K562 (cell line): ENCODE data around the gene SERINC3. TPM values are rescaled to one million over a fixed set of nuclear protein-coding genes. Genes with fewer than 3 reads are reported as not detected.

Experiments
- ATAC-seq: fragments of 200-7000 bp; cut with Tn5 transposase; 3 replicates; pipeline ENCODE4 v1.9.1; 2020; ENCODE audit warnings: moderate library complexity
- BruUV-seq: library from RNA; stranded (reverse); fragments of 400-500 nt; replicated peaks from 2 replicates; lab custom pipeline; 2021; lab: Mats Ljungman, UMichigan
- CTCF ChIA-PET: fragments of 300-600 bp; formaldehyde crosslinking; extraction: SDS; loops from one replicate; lab custom pipeline; 2021; ENCODE audit warnings: low intra/inter-chr PET ratio; lab: Yijun Ruan, JAX
- POLR2A ChIA-PET: fragments of 300-600, 350-650 bp; sonication (Branson Sonifier 250); formaldehyde crosslinking; extraction: SDS; loops from one replicate; lab custom pipeline; 2021; ENCODE audit warnings: antibody characterized with exemption, inconsistent platforms; lab: Yijun Ruan, JAX
- DNase-seq, 4 experiments: peaks; one replicate each; pipeline versions ENCODE4 v3.0.0 to v3.0.0-alpha.2; 2011 to 2018; ENCODE audit warnings: low spot score in 3 of 4, mixed read lengths in 3 of 4; ENCODE audit errors: extremely low read depth in 1 of 4
- FAIRE-seq: peaks from 2 replicates; lab custom pipeline; 2011; peaks lifted over from hg19 to GRCh38; lab: Jason Lieb, UNC
- H2AFZ ChIP-seq: 2 replicates; pipeline ENCODE4 v1.6.0; 2011; ENCODE audit warnings: low read depth, low read length, control low read depth, inconsistent platforms
- H3K27ac ChIP-seq: fragments of 200-600 bp; 3 replicates; pipeline ENCODE4 v1.8.0; 2011; ENCODE audit warnings: low read depth, mild to moderate bottlenecking, control low read depth, inconsistent platforms, low read length, moderate library complexity, mixed read lengths; ENCODE audit errors: extremely low read depth
- H3K27me3 ChIP-seq, 2 experiments: fragments of 300-600 bp in 1 of 2; 2 replicates in 1 of 2; 3 replicates in 1 of 2; pipeline versions ENCODE4 v1.6.0 to v1.8.0; 2011; ENCODE audit warnings: inconsistent platforms in 2 of 2, low read length in 2 of 2, mild to moderate bottlenecking in 1 of 2, mixed read lengths in 1 of 2, moderate library complexity in 1 of 2; ENCODE audit not compliant: control insufficient read depth in 2 of 2, insufficient read depth in 2 of 2
- H3K36me3 ChIP-seq: fragments of 300-600 bp; 3 replicates; pipeline ENCODE4 v1.8.0; 2011; ENCODE audit warnings: mild to moderate bottlenecking, low read length, inconsistent platforms; ENCODE audit not compliant: control insufficient read depth, insufficient read depth
- H3K4me1 ChIP-seq, 2 experiments: fragments of 200-600 bp in 1 of 2; replicated peaks in 1 of 2; 2 replicates in 1 of 2; 3 replicates in 1 of 2; pipeline versions ENCODE4 v1.5.1 to v1.8.0; 2011; ENCODE audit warnings: inconsistent platforms in 2 of 2, low read length in 2 of 2, mild to moderate bottlenecking in 1 of 2, mixed read lengths in 1 of 2, moderate library complexity in 1 of 2; ENCODE audit not compliant: control insufficient read depth in 2 of 2, insufficient read depth in 2 of 2
- H3K4me2 ChIP-seq: 2 replicates; pipeline ENCODE4 v1.6.1; 2011; ENCODE audit warnings: low read length, control low read depth, inconsistent platforms, mixed read lengths; ENCODE audit not compliant: insufficient read depth
- H3K4me3 ChIP-seq: fragments of 200-600 bp; sonication (generic), shearing (Covaris generic); 2 replicates; pipeline ENCODE4 v1.5.1; 2016; ENCODE audit warnings: control low read depth, inconsistent platforms
- H3K79me2 ChIP-seq: fragments of 200-600 bp; 3 replicates; pipeline ENCODE4 v1.8.0; 2011; ENCODE audit warnings: low read length, inconsistent platforms; ENCODE audit not compliant: control insufficient read depth, insufficient read depth
- H3K9ac ChIP-seq, 2 experiments: 2 replicates each; pipeline versions ENCODE4 v1.6.0 to v1.6.1; 2011; ENCODE audit warnings: low read depth in 2 of 2, low read length in 2 of 2, control low read depth in 1 of 2, inconsistent platforms in 1 of 2, mild to moderate bottlenecking in 1 of 2, mixed read lengths in 1 of 2; ENCODE audit not compliant: insufficient read depth in 1 of 2
- H3K9me1 ChIP-seq: one replicate; pipeline ENCODE4 v1.6.0; 2011; ENCODE audit warnings: inconsistent platforms, mild to moderate bottlenecking, low read length, moderate library complexity; ENCODE audit not compliant: control insufficient read depth, insufficient read depth
- H3K9me3 ChIP-seq: replicated peaks from 2 replicates; pipeline ENCODE4 v1.5.1; 2011; ENCODE audit warnings: low read depth, low read length, inconsistent platforms; ENCODE audit not compliant: control insufficient read depth, insufficient read depth
- H4K20me1 ChIP-seq: replicated peaks from 2 replicates; pipeline ENCODE4 v1.6.1; 2011; ENCODE audit warnings: low read length, inconsistent platforms, mixed read lengths; ENCODE audit not compliant: control insufficient read depth, insufficient read depth
- ADNP ChIP-seq: fragments of 200-800 bp; sonication (Bioruptor generic); IDR thresholded peaks from 2 replicates; pipeline ENCODE4 v1.6.1; 2016; ENCODE audit warnings: missing genetic modification characterization, missing compliant biosample characterization
- BCOR ChIP-seq: fragments of 450-650 bp; IDR thresholded peaks from 2 replicates; pipeline ENCODE4 v1.6.1; 2016
- KDM1A ChIP-seq, 2 experiments: fragments of 450-650 bp; IDR thresholded peaks; 2 replicates each; pipeline ENCODE4 v1.6.1; 2016; ENCODE audit warnings: mild to moderate bottlenecking in 2 of 2
- MITF ChIP-seq: IDR thresholded peaks from 2 replicates; pipeline ENCODE4 v1.6.1; 2014; ENCODE audit warnings: antibody characterized with exemption
- NCOA1 ChIP-seq: fragments of 450-650 bp; IDR thresholded peaks from 2 replicates; pipeline ENCODE4 v1.6.1; 2016; ENCODE audit warnings: low read depth
- NFE2 ChIP-seq: IDR thresholded peaks from 2 replicates; pipeline ENCODE4 v1.6.1; 2014; ENCODE audit warnings: antibody characterized with exemption, low read depth
- RAD21 ChIP-seq, 2 experiments: fragments of 250-450 bp in 1 of 2; fragments of 450-650 bp in 1 of 2; sonication (Bioruptor Pico) in 1 of 2; formaldehyde crosslinking in 1 of 2; IDR thresholded peaks in 1 of 2; conservative IDR thresholded peaks in 1 of 2; 2 replicates each; pipeline versions ENCODE4 v1.4.0 to v1.8.0; 2020 to 2022; ENCODE audit warnings: mild to moderate bottlenecking in 2 of 2, moderate library complexity in 1 of 2
- STAG1 ChIP-seq: sonication (generic); formaldehyde crosslinking; IDR thresholded peaks from 2 replicates; pipeline ENCODE4 v1.5.0; 2020; ENCODE audit warnings: missing genetic modification reagents, borderline replicate concordance
- ZNF24 ChIP-seq: fragments of 450-650 bp; IDR thresholded peaks from 2 replicates; pipeline ENCODE4 v1.6.1; 2016
- ZNF561 ChIP-seq: fragments of 450-650 bp; formaldehyde crosslinking; conservative IDR thresholded peaks from 2 replicates; pipeline ENCODE4 v1.4.0; 2020; ENCODE audit warnings: mild to moderate bottlenecking, moderate library complexity
- ZNF586 ChIP-seq: fragments of 450-650 bp; formaldehyde crosslinking; conservative IDR thresholded peaks from 2 replicates; pipeline ENCODE4 v1.4.0; 2020; ENCODE audit warnings: mild to moderate bottlenecking, moderate library complexity
- WGBS: fragments of 100-300 bp; shearing (Covaris generic); methylation state at CpG from one replicate; pipeline ENCODE4 v1.1.6; 2016; ENCODE audit warnings: low coverage, mixed read lengths; ENCODE audit not compliant: insufficient coverage; ENCODE audit errors: missing lambda C conversion rate; 5-methylcytosine and 5-hydroxymethylcytosine counted together
- in situ Hi-C: fragments of 300-500 bp; cut with MboI; formaldehyde crosslinking; loops from 4 replicates; pipeline ENCODE4 v1.15.0; 2018; ENCODE audit warnings: inconsistent platforms, mixed read lengths
- intact Hi-C: fragments of 100-400 bp; cut with micrococcal nuclease; formaldehyde crosslinking; loops from 2 replicates; pipeline ENCODE4 v1.14.2; 2022
- polyA plus RNA-seq, 8 experiments: library from polyadenylated mRNA; depleted of rRNA in 4 of 8; stranded (reverse) in 5 of 8; unstranded in 3 of 8; fragments of >200 nt; fragmentation: Nextera tagmentation in 2 of 8; fragmentation: Illumina TruSeq in 1 of 8; extraction: Ambion mirVana in 2 of 8; extraction: Trizol in 1 of 8; gene quantifications; 2 replicates each; pipeline versions ENCODE4 v1.2.1 to v1.2.3, GENCODE V29; 2011 to 2014; ENCODE audit warnings: inconsistent platforms in 1 of 8, missing spikeins in 1 of 8
- total RNA-seq, 7 experiments: library from RNA; depleted of rRNA in 6 of 7; stranded (reverse); fragments of >200 nt in 6 of 7; fragmentation: Illumina TruSeq in 2 of 7; extraction: Trizol in 2 of 7; gene quantifications; 2 replicates each; pipeline versions ENCODE4 v1.2.1 to v1.2.3, GENCODE V29; 2011 to 2021; ENCODE audit warnings: low replicate concordance in 1 of 7
- TF ChIP-seq, protein P1 (sequence below), 2 experiments: fragments of 450-650 bp; formaldehyde crosslinking in 1 of 2; IDR thresholded peaks; 2 replicates each; pipeline versions ENCODE4 v1.4.0 to v1.6.1; 2014 to 2020; ENCODE audit warnings: mild to moderate bottlenecking in 2 of 2, borderline replicate concordance in 1 of 2, low read depth in 1 of 2
- TF ChIP-seq, protein P2 (sequence below): fragments of 450-650 bp; IDR thresholded peaks from 2 replicates; pipeline ENCODE4 v1.6.1; 2017; ENCODE audit warnings: mild to moderate bottlenecking, moderate library complexity

Gene SERINC3
- total and polyA plus RNA-seq, 9 of the 15 experiments (the other 6 are each of a cell fraction or from before 2014, with no cell fraction given), result 24.7 to 107 (median 48.8) TPM

GRCh38 chr20:44570367-44570766 is 48.5 kb upstream of the SERINC3 start:
- BruUV-seq, result no TSS peak
- Histone ChIP-seq H3K9me1 (no peaks in the 10 kb centered on the region), H3K36me3 (no peaks in the 10 kb centered on the region), H3K27me3 (no peaks in the 10 kb centered on the region), H2AFZ (no peak overlapping the region), H3K9ac (no peak overlapping the region), H4K20me1 (no peaks in the 10 kb centered on the region), H3K9me3 (no peaks in the 10 kb centered on the region), H3K4me1 (no peaks in the 10 kb centered on the region), H3K27ac (no peak overlapping the region), H3K4me3 (no peak overlapping the region), H3K79me2 (no peaks in the 10 kb centered on the region), H3K4me2 (no peak overlapping the region)
- no peak for ATAC-seq
- intact Hi-C loops, result no loop called here
- ChIA-PET POLR2A (interaction anchor here (0.6 kb wide), 1 partner anchor 39 kb away, joined by 3 read pairs; no protein-coding TSS in a partner anchor), CTCF (no interaction called here)
- 57% methylated on average over 1 of the region's 1 CpG for WGBS
- no peak for FAIRE-seq
- DNase-seq, result no peak
- in situ Hi-C loops, result no loop called here
- TF ChIP-seq ZNF586 (CRISPR knock-in tag) (no peak), RAD21 (CRISPR knock-in tag; conservative IDR thresholded peaks at IDR 0.05 in 1 of 2, IDR thresholded peaks at IDR 0.05 in 1 of 2) (0 out of 4 replicates have a peak, but pooled peaks of 1 of the 2 experiments have one; percentile 17), BCOR (peak; percentile 25; the same call in 1 of the 2 replicates), NFE2 (no peak), MITF (no peak), KDM1A (IDR thresholded peaks at IDR 0.05) (0 out of 4 replicates have a peak, but pooled peaks have one; percentile 11 to 20), NCOA1 (no peak), STAG1 (no peak), ZNF561 (CRISPR knock-in tag) (no peak), ZNF24 (0 out of 2 replicates have a peak, but pooled peaks have one; percentile 25), ADNP (tag) (peak; percentile 47; the same call in 1 of the 2 replicates)
- TF ChIP-seq, protein P1, sequence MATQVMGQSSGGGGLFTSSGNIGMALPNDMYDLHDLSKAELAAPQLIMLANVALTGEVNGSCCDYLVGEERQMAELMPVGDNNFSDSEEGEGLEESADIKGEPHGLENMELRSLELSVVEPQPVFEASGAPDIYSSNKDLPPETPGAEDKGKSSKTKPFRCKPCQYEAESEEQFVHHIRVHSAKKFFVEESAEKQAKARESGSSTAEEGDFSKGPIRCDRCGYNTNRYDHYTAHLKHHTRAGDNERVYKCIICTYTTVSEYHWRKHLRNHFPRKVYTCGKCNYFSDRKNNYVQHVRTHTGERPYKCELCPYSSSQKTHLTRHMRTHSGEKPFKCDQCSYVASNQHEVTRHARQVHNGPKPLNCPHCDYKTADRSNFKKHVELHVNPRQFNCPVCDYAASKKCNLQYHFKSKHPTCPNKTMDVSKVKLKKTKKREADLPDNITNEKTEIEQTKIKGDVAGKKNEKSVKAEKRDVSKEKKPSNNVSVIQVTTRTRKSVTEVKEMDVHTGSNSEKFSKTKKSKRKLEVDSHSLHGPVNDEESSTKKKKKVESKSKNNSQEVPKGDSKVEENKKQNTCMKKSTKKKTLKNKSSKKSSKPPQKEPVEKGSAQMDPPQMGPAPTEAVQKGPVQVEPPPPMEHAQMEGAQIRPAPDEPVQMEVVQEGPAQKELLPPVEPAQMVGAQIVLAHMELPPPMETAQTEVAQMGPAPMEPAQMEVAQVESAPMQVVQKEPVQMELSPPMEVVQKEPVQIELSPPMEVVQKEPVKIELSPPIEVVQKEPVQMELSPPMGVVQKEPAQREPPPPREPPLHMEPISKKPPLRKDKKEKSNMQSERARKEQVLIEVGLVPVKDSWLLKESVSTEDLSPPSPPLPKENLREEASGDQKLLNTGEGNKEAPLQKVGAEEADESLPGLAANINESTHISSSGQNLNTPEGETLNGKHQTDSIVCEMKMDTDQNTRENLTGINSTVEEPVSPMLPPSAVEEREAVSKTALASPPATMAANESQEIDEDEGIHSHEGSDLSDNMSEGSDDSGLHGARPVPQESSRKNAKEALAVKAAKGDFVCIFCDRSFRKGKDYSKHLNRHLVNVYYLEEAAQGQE (IDR thresholded peaks at IDR 0.05; ENCODE audit: borderline replicate concordance), result 0 out of 2 replicates have a peak, but pooled peaks have one; percentile 4
- TF ChIP-seq, protein P1 (CRISPR knock-in tag; IDR thresholded peaks at IDR 0.05; ENCODE audit: low read depth), result no peak
- TF ChIP-seq, protein P2, sequence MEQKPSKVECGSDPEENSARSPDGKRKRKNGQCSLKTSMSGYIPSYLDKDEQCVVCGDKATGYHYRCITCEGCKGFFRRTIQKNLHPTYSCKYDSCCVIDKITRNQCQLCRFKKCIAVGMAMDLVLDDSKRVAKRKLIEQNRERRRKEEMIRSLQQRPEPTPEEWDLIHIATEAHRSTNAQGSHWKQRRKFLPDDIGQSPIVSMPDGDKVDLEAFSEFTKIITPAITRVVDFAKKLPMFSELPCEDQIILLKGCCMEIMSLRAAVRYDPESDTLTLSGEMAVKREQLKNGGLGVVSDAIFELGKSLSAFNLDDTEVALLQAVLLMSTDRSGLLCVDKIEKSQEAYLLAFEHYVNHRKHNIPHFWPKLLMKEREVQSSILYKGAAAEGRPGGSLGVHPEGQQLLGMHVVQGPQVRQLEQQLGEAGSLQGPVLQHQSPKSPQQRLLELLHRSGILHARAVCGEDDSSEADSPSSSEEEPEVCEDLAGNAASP, result no peak
